Ammon's horn (tissue), 1 donor: ENCODE measurements around the gene RPS6KA4.
"Not testable (repeated sequence)": the region's sequence is repeated elsewhere in the genome, so short reads cannot be mapped to it uniquely, and the experiment has no call there.

Experiments used
- DNase-seq: peaks from one replicate; pipeline ENCODE4 v3.0.0-alpha.2; 2016; ENCODE audit warnings: low spot score

RPS6KA4 gene

GRCh38 chr11:64358907-64359711 lies at the start of gene RPS6KA4:
Gene RPS6KA4 (plus strand): TSS chr11:64359162. CDS start chr11:64359236, 74 bp downstream.
- DNase-seq = peak; percentile 62

DNA sequence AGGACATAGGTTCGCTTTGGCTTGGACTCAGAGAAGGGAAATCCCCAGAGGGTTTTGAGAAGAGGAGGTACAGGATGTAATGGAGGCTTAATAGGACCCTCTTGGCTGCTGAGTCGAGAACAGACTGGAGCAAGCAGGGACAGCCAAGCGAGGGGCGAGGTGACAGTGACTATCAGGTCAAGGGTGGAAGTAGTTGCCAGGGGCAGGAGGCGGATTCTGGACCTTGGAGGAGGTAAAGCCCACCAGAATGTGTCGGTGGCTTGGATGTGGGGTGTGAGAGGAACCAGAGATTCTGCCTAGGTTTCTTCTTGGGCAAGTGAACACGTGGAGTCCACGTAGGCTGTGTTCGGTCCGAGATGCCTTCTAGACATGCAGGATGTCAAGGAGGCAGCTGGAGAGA lies 46.0 kb upstream of the RPS6KA4 start:
- no peak for DNase-seq

DNA sequence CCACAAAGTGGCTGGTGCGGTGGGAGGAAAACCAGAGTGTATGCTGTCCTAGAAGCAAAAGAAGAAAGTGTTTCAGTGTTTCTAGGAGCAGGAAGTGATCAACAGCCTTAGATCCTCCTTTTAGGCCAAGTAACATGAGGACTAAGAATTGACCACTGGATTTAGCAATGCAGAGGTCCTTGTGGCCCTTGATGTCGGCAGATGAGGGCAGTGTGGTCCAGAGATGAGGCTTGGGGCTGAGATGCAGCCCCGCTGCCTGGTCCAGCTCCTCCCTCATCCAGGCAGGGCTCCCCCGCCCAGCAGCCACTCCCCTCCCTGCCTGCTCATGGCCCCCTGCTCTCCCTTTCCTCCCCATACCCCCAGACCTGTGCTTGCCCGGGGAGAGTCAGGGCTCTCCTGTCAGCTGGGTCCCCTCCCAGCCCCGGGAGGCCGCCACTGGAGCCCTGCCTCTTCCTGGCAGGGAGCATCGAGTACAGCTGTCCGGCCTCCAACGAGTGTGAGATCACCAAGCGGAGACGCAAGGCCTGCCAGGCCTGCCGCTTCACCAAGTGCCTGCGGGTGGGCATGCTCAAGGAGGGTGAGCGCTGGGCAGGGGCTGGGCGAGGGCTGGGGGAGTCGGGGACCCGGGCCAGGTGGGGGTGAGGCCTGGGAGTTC lies 45.3 kb upstream of the RPS6KA4 start:
- DNase-seq = peak; percentile 14

- DNase-seq = no peak
Measured at GRCh38 chr11:64314146-64314804, 44.7 kb upstream of the RPS6KA4 start.

- no peak for DNase-seq
Measured at GRCh38 chr11:64314805-64315561, 44.0 kb upstream of the RPS6KA4 start.

- DNase-seq = not testable (repeated sequence)
Measured at GRCh38 chr11:64315667-64316526, 43.1 kb upstream of the RPS6KA4 start.

- DNase-seq = no peak
Measured at GRCh38 chr11:64316672-64317324, 42.2 kb upstream of the RPS6KA4 start.

DNA sequence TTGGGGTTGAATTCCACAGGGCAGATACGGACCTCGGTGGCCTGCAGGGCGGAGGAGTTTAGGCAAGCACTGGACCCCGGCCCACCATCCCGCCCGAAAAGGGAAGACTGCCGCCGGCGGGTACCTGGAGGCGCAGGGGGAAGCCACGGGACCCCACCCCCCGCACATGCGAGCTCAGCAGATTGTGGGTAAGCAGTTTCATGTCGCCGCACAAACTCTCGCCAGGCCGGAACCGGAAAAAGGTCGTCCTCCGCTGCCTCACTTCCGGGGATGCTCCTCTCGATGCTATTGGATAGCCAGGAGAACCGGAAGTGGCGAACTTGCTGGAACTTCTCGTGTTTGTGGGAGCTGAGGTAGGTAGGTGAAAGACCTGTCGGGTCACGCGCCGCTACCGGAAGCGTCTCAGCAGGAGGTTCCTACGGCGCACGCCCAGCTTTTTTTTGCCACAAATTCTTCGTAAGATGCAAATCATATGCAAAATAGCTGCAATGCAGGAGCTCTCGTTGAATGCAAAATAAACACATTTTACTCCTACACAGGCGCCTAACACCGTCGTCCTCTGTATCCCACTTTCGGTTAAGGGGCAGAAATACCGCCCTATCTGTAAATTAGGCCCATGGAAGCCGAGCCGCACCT lies 41.5 kb upstream of the RPS6KA4 start, which contains the start of gene TRMT112:
TRMT112 (minus strand) TSS at position 235 of the 636 bp plus-strand sequence; CDS start at position 202, 33 bp downstream.
- DNase-seq = peak; percentile 98

GRCh38 chr11:64317961-64318765 lies 40.8 kb upstream of the RPS6KA4 start, which contains the start of gene PRDX5:
Gene PRDX5 (plus strand): TSS chr11:64318121. CDS start chr11:64318216, 95 bp downstream.
- DNase-seq = peak; percentile 98

GRCh38 chr11:64318766-64319761 lies 39.9 kb upstream of the RPS6KA4 start:
- DNase-seq = no peak

- DNase-seq = no peak
Measured at GRCh38 chr11:64320556-64320955, 38.4 kb upstream of the RPS6KA4 start.

DNA sequence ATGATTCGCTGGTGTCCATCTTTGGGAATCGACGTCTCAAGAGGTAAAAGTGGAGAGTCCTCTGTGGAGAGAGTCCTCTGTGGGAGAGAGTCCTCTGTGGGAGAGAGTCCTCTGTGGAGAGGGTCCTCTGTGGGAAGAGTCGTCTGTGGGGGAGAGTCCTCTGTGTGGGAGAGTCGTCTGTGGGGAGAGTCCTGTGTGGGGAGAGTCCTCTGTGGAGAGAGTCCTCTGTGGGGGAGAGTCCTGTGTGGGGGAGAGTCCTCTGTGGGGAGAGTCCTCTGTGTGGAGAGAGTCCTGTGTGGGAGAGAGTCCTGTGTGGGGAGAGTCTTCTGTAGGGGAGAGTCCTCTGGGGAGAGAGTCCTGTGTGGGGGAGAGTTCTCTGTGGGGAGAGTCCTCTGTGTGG lies 37.9 kb upstream of the RPS6KA4 start:
- DNase-seq = no peak

- DNase-seq = no peak
Measured at GRCh38 chr11:64321533-64321932, 37.4 kb upstream of the RPS6KA4 start.

- DNase-seq = no peak
Measured at GRCh38 chr11:64322925-64323260, 36.1 kb upstream of the RPS6KA4 start.

GRCh38 chr11:64323373-64323772 lies 35.6 kb upstream of the RPS6KA4 start:
- no peak for DNase-seq

DNA sequence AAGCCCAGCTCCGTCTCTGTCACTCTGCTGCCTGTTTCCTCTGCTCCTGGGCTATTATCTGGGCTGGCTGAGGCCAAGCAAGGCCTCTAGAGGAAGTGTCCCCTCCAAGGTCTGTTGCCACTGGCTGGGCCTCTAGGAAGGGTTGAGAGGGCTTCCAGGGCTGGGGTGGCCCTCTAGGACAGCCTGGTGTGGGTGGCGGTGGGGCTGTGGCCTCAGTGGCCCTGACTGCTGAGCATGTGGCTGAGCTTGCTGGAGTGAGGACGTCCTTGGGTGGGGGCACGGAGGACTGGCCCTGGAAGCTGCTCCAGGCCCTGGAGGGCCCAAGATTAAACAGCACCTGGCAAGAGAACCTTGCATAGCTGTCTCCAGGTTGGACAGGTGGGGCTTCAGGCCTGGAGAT lies 35.0 kb upstream of the RPS6KA4 start:
- DNase-seq = not testable (repeated sequence)

GRCh38 chr11:64324692-64325469 lies 34.1 kb upstream of the RPS6KA4 start:
- DNase-seq = no peak
